Nephron progenitor cell (in vitro differentiated cells): ENCODE data around the gene FUZ.

Source experiments
- DNase-seq: peaks from one replicate; pipeline ENCODE4 v3.0.0; 2021
- H3K27ac Mint-ChIP-seq: 2 replicates; pipeline ENCODE4 v1.8.0; 2021; ENCODE audit warnings: mild to moderate bottlenecking, moderate library complexity, mixed read lengths
- H3K27me3 Mint-ChIP-seq: 2 replicates; pipeline ENCODE4 v1.8.0; 2021; ENCODE audit warnings: mild to moderate bottlenecking, low read depth, mixed read lengths; ENCODE audit not compliant: poor library complexity
- H3K36me3 Mint-ChIP-seq: 2 replicates; pipeline ENCODE4 v1.8.0; 2021; ENCODE audit warnings: low read depth, mixed read lengths
- H3K4me1 Mint-ChIP-seq: 2 replicates; pipeline ENCODE4 v1.8.0; 2021; ENCODE audit warnings: mixed read lengths
- H3K4me3 Mint-ChIP-seq: 2 replicates; pipeline ENCODE4 v1.8.0; 2021; ENCODE audit warnings: mild to moderate bottlenecking, moderate library complexity, mixed read lengths
- H3K9me3 Mint-ChIP-seq: 2 replicates; pipeline ENCODE4 v1.8.0; 2021; ENCODE audit warnings: mild to moderate bottlenecking, moderate library complexity, mixed read lengths
- TF ChIP-seq, protein P1 (sequence below): fragments of 200-600 bp; sonication (generic); IDR thresholded peaks from 2 replicates; pipeline ENCODE4 v1.5.0; 2021; ENCODE audit warnings: antibody characterized with exemption

FUZ gene

DNA sequence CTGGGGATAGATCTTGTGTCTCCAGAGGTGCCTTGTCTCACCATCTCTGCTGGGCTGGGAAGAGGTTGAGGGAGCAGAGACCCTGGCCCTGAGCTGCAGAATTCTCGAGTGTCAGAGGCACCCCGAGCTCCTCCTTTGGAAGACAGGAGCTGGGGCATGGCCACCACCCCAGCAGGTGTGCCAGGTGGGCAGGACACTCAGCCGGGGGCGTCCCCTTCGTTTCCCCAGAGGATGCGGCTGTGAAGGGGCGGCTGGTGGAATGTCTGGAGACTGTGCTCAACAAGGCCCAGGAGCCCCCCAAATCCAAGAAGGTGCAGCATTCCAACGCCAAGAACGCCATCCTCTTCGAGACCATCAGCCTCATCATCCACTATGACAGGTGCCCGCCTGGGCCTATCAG, 14.5 kb downstream of the FUZ start:
- H3K27ac Mint-ChIP-seq, result no peak overlapping the region
- DNase-seq, result no peak
- no peaks in the 10 kb centered on the region for H3K9me3 Mint-ChIP-seq
- H3K4me1 Mint-ChIP-seq, result peaks cover 22% of the 10 kb centered on the region
- peaks cover 49% of the 10 kb centered on the region for H3K36me3 Mint-ChIP-seq
- H3K4me3 Mint-ChIP-seq, result no peak overlapping the region
- H3K27me3 Mint-ChIP-seq, result peaks cover 6% of the 10 kb centered on the region
- TF ChIP-seq, protein P1, sequence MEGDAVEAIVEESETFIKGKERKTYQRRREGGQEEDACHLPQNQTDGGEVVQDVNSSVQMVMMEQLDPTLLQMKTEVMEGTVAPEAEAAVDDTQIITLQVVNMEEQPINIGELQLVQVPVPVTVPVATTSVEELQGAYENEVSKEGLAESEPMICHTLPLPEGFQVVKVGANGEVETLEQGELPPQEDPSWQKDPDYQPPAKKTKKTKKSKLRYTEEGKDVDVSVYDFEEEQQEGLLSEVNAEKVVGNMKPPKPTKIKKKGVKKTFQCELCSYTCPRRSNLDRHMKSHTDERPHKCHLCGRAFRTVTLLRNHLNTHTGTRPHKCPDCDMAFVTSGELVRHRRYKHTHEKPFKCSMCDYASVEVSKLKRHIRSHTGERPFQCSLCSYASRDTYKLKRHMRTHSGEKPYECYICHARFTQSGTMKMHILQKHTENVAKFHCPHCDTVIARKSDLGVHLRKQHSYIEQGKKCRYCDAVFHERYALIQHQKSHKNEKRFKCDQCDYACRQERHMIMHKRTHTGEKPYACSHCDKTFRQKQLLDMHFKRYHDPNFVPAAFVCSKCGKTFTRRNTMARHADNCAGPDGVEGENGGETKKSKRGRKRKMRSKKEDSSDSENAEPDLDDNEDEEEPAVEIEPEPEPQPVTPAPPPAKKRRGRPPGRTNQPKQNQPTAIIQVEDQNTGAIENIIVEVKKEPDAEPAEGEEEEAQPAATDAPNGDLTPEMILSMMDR, result no peak

DNA sequence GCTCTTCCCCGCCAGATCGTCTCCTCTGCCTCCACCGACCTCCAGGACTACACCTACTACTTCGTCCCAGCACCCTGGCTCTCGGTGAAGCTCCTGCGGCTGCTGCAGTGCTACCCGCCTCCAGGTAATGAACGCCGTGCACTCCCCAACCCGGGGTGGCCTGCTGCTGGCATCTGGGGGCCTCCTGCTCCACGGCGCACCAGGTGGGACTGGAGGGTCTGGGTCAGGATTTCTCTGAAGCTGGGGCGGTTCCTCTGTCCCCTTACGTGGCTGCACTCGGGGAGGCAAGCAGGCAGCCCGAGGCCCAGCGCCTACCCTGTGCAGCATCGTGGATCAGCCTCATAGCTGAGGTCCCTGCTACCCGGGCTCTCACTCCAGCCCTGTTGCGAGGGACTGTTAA, 17.5 kb downstream of the FUZ start:
- peaks cover 3% of the 10 kb centered on the region for H3K27me3 Mint-ChIP-seq

DNA sequence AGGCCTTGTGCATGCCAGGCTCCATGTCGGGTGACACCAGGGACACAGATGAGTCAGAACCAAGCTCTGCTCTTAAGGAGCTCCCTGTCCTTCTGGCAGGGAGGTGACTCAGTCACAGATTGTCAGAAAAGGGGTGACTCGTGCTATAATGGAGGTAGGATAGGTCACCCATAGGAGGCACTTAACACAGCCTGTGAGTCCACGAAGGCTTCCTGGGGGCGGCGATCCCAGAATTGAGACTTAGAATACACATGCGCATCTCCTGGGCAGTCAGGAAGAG, 19.6 kb downstream of the FUZ start:
- Mint-ChIP-seq H3K4me1 (peaks cover 18% of the 10 kb centered on the region), H3K9me3 (peaks cover 5% of the 10 kb centered on the region), H3K27ac (peak overlapping the region; percentile 51), H3K36me3 (peaks cover 54% of the 10 kb centered on the region), H3K27me3 (no peaks in the 10 kb centered on the region), H3K4me3 (no peak overlapping the region)
- DNase-seq, result no peak
- TF ChIP-seq, protein P1, result no peak

More for the DNA sequence above, 17.5 kb downstream of the FUZ start:
- no peak for DNase-seq
- Mint-ChIP-seq H3K36me3 (peaks cover 48% of the 10 kb centered on the region), H3K4me3 (no peak overlapping the region), H3K27ac (no peak overlapping the region), H3K4me1 (peaks cover 5% of the 10 kb centered on the region), H3K9me3 (no peaks in the 10 kb centered on the region)
- TF ChIP-seq, protein P1, result no peak

DNA sequence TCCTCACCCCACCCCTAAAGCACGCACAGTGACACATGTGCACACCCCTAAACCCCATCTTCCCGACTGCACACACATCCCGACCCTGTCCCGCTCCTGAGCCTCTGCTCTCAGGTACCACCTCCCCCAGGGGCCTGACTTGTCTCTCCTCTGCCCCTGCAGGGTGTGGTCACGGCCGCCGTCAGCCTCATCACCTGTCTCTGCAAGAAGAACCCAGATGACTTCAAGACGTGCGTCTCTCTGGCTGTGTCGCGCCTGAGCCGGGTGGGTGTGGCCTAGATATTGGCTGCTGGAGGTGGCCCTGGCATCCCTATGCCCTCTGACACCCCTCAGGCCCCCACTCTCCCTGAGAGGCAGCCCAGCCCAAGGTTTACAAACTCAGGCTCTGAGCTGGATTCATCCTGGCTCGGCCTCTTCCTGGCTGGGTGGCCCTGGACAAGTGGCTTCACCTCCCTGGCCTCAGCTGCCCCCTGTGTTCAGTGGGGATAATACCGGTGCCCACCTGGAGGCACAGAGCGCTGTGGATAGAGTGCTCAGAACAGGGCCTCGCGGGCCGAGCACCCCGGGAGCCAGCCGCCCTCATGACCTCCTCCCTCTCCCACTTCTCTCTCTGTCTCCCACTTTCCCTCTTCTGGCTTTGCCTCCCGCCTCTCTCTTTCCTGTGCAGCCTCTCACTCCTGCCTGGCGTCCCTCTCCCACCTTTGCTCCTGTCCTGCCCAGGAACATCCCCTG, 20.1 kb downstream of the FUZ start:
- peaks cover 23% of the 10 kb centered on the region for H3K4me1 Mint-ChIP-seq
- no peak for DNase-seq
- peaks cover 57% of the 10 kb centered on the region for H3K36me3 Mint-ChIP-seq
- no peak overlapping the region for H3K4me3 Mint-ChIP-seq
- H3K9me3 Mint-ChIP-seq, result peaks cover 5% of the 10 kb centered on the region
- H3K27me3 Mint-ChIP-seq, result peaks cover 2% of the 10 kb centered on the region
- TF ChIP-seq, protein P1, result no peak
- peak overlapping the region; percentile 51 for H3K27ac Mint-ChIP-seq

DNA sequence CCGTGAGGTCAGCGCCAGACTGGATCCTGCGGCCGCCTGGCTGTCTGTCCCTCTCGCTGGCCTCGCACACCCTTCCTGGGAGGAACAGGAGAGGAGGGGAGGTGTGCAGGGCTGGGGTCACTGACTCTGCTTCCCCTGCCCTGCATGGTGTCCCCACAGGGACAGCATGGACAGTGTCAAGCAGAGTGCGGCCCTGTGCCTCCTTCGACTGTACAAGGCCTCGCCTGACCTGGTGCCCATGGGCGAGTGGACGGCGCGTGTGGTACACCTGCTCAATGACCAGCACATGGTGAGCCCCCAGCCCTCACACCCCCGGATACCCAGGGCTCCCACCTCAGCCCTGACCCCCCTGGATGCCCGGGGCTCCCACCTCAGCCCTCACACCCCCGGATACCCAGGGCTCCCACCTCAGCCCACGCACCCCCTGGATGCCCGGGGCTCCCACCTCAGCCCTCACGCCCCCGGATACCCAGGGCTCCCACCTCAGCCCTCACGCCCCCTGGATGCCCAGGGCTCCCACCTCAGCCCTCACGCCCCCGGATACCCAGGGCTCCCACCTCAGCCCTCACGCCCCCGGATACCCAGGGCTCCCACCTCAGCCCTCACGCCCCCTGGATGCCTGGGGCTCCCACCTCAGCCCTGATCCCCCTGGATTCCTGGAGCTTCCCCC, 21.2 kb downstream of the FUZ start:
- H3K36me3 Mint-ChIP-seq, result peaks cover 53% of the 10 kb centered on the region
- H3K27me3 Mint-ChIP-seq, result peaks cover 2% of the 10 kb centered on the region
- TF ChIP-seq, protein P1, result no peak
- H3K27ac Mint-ChIP-seq, result no peak overlapping the region
- no peak for DNase-seq
- H3K4me1 Mint-ChIP-seq, result peaks cover 29% of the 10 kb centered on the region
- peaks cover 5% of the 10 kb centered on the region for H3K9me3 Mint-ChIP-seq
- H3K4me3 Mint-ChIP-seq, result no peak overlapping the region

DNA sequence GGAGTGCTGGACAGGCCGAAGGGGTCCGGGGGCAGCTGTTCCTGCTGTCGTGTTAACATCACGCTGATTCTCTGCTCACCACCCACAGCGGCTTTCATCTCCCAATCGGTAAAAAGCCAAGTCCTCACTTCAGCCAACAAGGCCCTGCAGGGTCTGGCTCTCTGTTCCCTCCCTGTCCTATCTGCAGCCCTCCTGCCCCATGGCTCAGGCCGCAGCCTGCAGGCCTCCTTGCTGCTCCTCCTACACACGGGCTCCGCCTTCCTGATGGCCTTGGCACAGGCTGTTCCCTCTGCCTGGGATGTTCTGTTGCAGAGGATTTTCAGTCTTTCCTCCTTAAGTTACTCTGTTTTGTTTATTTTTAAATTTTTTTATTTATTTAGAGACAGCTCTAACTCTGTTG, 22.2 kb downstream of the FUZ start:
- DNase-seq, result no peak
- Mint-ChIP-seq H3K27ac (peak overlapping the region; percentile 83), H3K4me3 (no peak overlapping the region), H3K9me3 (peaks cover 5% of the 10 kb centered on the region), H3K36me3 (peaks cover 55% of the 10 kb centered on the region), H3K4me1 (peaks cover 39% of the 10 kb centered on the region), H3K27me3 (peaks cover 2% of the 10 kb centered on the region)
- TF ChIP-seq, protein P1, result no peak
